HCT116 (cell line): ENCODE measurements around the gene CDH9. TPM values are rescaled to one million over a fixed set of nuclear protein-coding genes. Genes with fewer than 3 reads are reported as not detected.

ENCODE experiments used
- ATAC-seq: fragments of 200-7000 bp; cut with Tn5 transposase; 2 replicates; pipeline ENCODE4 v1.9.1; 2020; ENCODE audit warnings: mild to moderate bottlenecking, moderate library complexity
- BruUV-seq: library from RNA; stranded (reverse); fragments of 400-500 nt; replicated peaks from 2 replicates; lab custom pipeline; 2021; lab: Mats Ljungman, UMichigan
- CTCF ChIA-PET: fragments of 300-600 bp; sonication (Branson Sonifier 250); formaldehyde crosslinking; loops from one replicate; lab custom pipeline; 2021; ENCODE audit warnings: antibody characterized with exemption; lab: Charles Lee
- POLR2A ChIA-PET: fragments of 300-600, 350-600 bp; sonication (Branson Sonifier 250); formaldehyde crosslinking; loops from one replicate; lab custom pipeline; 2021; ENCODE audit warnings: antibody characterized with exemption; lab: Charles Lee
- RAD21 ChIA-PET, 2 experiments: fragments of 300-600 bp; sonication (Branson Sonifier 250); formaldehyde crosslinking; loops; one replicate each; lab custom pipeline; 2023; ENCODE audit warnings: low total read pairs in 2 of 2; ENCODE audit not compliant: uncharacterized antibody in 2 of 2, unreplicated experiment in 2 of 2, low non-redundant PET in 1 of 2; lab: Charles Lee
- DNase-seq: peaks from one replicate; pipeline ENCODE4 v3.0.0-alpha.2; 2010; ENCODE audit warnings: low read depth, low spot score
- H2AFZ ChIP-seq: fragments of 200-600 bp; shearing (Covaris generic), sonication (generic); 2 replicates; pipeline ENCODE4 v1.6.1; 2017; ENCODE audit warnings: low read depth, mixed run types, mixed read lengths, antibody characterized with exemption, low read length; ENCODE audit not compliant: poor library complexity, severe bottlenecking
- H3K27ac ChIP-seq: 2 replicates; pipeline ENCODE4 v1.5.1; 2012; ENCODE audit warnings: low read depth, low read length
- H3K27me3 ChIP-seq: fragments of 200-600 bp; sonication (generic); 2 replicates; pipeline ENCODE4 v1.6.1; 2016; ENCODE audit warnings: mixed run types, low read length, mixed read lengths; ENCODE audit not compliant: insufficient read depth
- H3K36me3 ChIP-seq, 2 experiments: fragments of 200-500 bp in 1 of 2; fragments of 200-600 bp in 1 of 2; sonication (Bioruptor generic) in 1 of 2; sonication (generic) in 1 of 2; 2 replicates each; pipeline versions ENCODE4 v1.5.1 to v1.6.1; 2014 to 2016; ENCODE audit warnings: low read length in 2 of 2, inconsistent platforms in 1 of 2, mixed read lengths in 1 of 2, mixed run types in 1 of 2; ENCODE audit not compliant: insufficient read depth in 2 of 2, control insufficient read depth in 1 of 2
- H3K4me1 ChIP-seq, 2 experiments: fragments of 200-600 bp in 1 of 2; sonication (generic) in 1 of 2; 2 replicates each; pipeline versions ENCODE4 v1.5.1 to v1.6.1; 2012 to 2017; ENCODE audit warnings: low read length in 2 of 2, inconsistent platforms in 1 of 2, mild to moderate bottlenecking in 1 of 2, mixed read lengths in 1 of 2, mixed run types in 1 of 2, moderate library complexity in 1 of 2; ENCODE audit not compliant: insufficient read depth in 2 of 2, control insufficient read depth in 1 of 2
- H3K4me2 ChIP-seq: fragments of 200-600 bp; sonication (generic); 2 replicates; pipeline ENCODE4 v1.6.1; 2017; ENCODE audit warnings: mixed run types, low read length, mixed read lengths
- H3K4me3 ChIP-seq, 2 experiments: fragments of 200-600 bp in 1 of 2; sonication (generic) in 1 of 2; replicated peaks in 1 of 2; 2 replicates each; pipeline ENCODE4 v1.5.1; 2011 to 2016; ENCODE audit warnings: low read length in 2 of 2, control low read depth in 1 of 2, low read depth in 1 of 2, mild to moderate bottlenecking in 1 of 2, mixed read lengths in 1 of 2, mixed run types in 1 of 2
- H3K79me2 ChIP-seq: fragments of 200-600 bp; sonication (generic); 2 replicates; pipeline ENCODE4 v1.6.1; 2017; ENCODE audit warnings: mild to moderate bottlenecking, mixed run types, low read length, moderate library complexity, mixed read lengths; ENCODE audit not compliant: insufficient read depth
- H3K9ac ChIP-seq: fragments of 200-600 bp; sonication (generic); 2 replicates; pipeline ENCODE4 v1.6.1; 2016; ENCODE audit warnings: low read length, mixed read lengths
- H3K9me2 ChIP-seq: fragments of 200-600 bp; sonication (generic), shearing (Covaris generic); 2 replicates; pipeline ENCODE4 v1.6.1; 2017; ENCODE audit warnings: mixed run types, mild to moderate bottlenecking, moderate library complexity; ENCODE audit not compliant: insufficient read depth
- H3K9me3 ChIP-seq, 2 experiments: fragments of 200-500 bp in 1 of 2; fragments of 200-600 bp in 1 of 2; sonication (Bioruptor generic) in 1 of 2; sonication (generic) in 1 of 2; 2 replicates each; pipeline ENCODE4 v1.6.1; 2014 to 2017; ENCODE audit warnings: low read length in 2 of 2, mixed read lengths in 2 of 2, inconsistent platforms in 1 of 2, low read depth in 1 of 2, mild to moderate bottlenecking in 1 of 2, mixed run types in 1 of 2, moderate library complexity in 1 of 2; ENCODE audit not compliant: control insufficient read depth in 1 of 2, insufficient read depth in 1 of 2
- H4K20me1 ChIP-seq: fragments of 200-600 bp; sonication (generic), shearing (Covaris generic); 2 replicates; pipeline ENCODE4 v1.6.1; 2017; ENCODE audit warnings: mixed run types, mild to moderate bottlenecking, moderate library complexity; ENCODE audit not compliant: insufficient read depth
- ATF3 ChIP-seq: IDR thresholded peaks from 2 replicates; pipeline ENCODE4 v1.6.1; 2012
- CBX3 ChIP-seq: IDR thresholded peaks from 2 replicates; pipeline ENCODE4 v1.6.1; 2012; ENCODE audit warnings: low read depth
- CTCF ChIP-seq, 3 experiments: fragments of 200-600 bp in 1 of 3; sonication (generic) in 1 of 3; IDR thresholded peaks in 2 of 3; conservative IDR thresholded peaks in 1 of 3; 2 replicates each; pipeline ENCODE4 v1.5.1; 2012 to 2017; ENCODE audit warnings: low read depth in 2 of 3, low read length in 2 of 3, antibody characterized with exemption in 1 of 3, borderline replicate concordance in 1 of 3, control low read depth in 1 of 3, mild to moderate bottlenecking in 1 of 3, mixed read lengths in 1 of 3, mixed run types in 1 of 3, moderate library complexity in 1 of 3; ENCODE audit not compliant: insufficient read depth in 1 of 3
- EGR1 ChIP-seq: IDR thresholded peaks from 2 replicates; pipeline ENCODE4 v1.6.1; 2012; ENCODE audit warnings: low read depth
- ELF1 ChIP-seq: IDR thresholded peaks from 2 replicates; pipeline ENCODE4 v1.6.1; 2012; ENCODE audit warnings: low read depth, borderline replicate concordance
- EZH2 ChIP-seq: fragments of 200-600 bp; sonication (generic); IDR thresholded peaks from 2 replicates; pipeline ENCODE4 v1.6.1; 2017; ENCODE audit warnings: antibody characterized with exemption, mixed run types
- EZH2phosphoT487 ChIP-seq: fragments of 200-600 bp; IDR thresholded peaks from 2 replicates; pipeline ENCODE4 v1.6.1; 2018; ENCODE audit warnings: antibody characterized with exemption, borderline replicate concordance
- JUND ChIP-seq: IDR thresholded peaks from 2 replicates; pipeline ENCODE4 v1.6.1; 2012
- POLR2AphosphoS5 ChIP-seq: IDR thresholded peaks from 2 replicates; pipeline ENCODE4 v1.6.1; 2011; ENCODE audit warnings: mild to moderate bottlenecking, low read depth, low read length, moderate library complexity
- SIN3A ChIP-seq: IDR thresholded peaks from 2 replicates; pipeline ENCODE4 v1.6.1; 2012; ENCODE audit warnings: low read depth
- SP1 ChIP-seq: IDR thresholded peaks from 2 replicates; pipeline ENCODE4 v1.6.1; 2012; ENCODE audit warnings: low read depth
- TCF7L2 ChIP-seq: IDR thresholded peaks from 2 replicates; pipeline ENCODE4 v1.7.0; 2011; ENCODE audit warnings: borderline replicate concordance, inconsistent platforms; ENCODE audit not compliant: insufficient read depth, insufficient read length; ENCODE audit errors: extremely low read depth
- ZBTB33 ChIP-seq: IDR thresholded peaks from 2 replicates; pipeline ENCODE4 v1.6.1; 2011; ENCODE audit warnings: mild to moderate bottlenecking, low read length, moderate library complexity; ENCODE audit not compliant: insufficient replicate concordance; ENCODE audit errors: extremely low read depth
- ZFX ChIP-seq: fragments of 450-650 bp; IDR thresholded peaks from 2 replicates; pipeline ENCODE4 v1.6.1; 2017
- ZNF274 ChIP-seq: fragments of 200-500 bp; sonication (Bioruptor generic); IDR thresholded peaks from 2 replicates; pipeline ENCODE4 v1.6.1; 2014; ENCODE audit warnings: mild to moderate bottlenecking, low read depth, low read length, inconsistent platforms
- intact Hi-C: fragments of 100-400 bp; cut with micrococcal nuclease; formaldehyde crosslinking; loops from 2 replicates; pipeline ENCODE4 v1.10.0; 2022
- total RNA-seq: library from RNA; stranded (reverse); gene quantifications from one replicate; pipeline ENCODE4 v1.2.1, GENCODE V29; 2021; ENCODE audit not compliant: unreplicated experiment

CDH9 gene
- total RNA-seq, 1 experiment from 2014 or later: not detected

GRCh38 chr5:27083449-27084415 is 45.3 kb upstream of the CDH9 start:
- RAD21 ChIA-PET: no interaction called here
- intact Hi-C loops: no loop called here
- ATAC-seq: no peak
- CTCF ChIA-PET: no interaction called here
- no peak overlapping the region for H3K4me3 ChIP-seq
- H3K79me2 ChIP-seq: no peaks in the 10 kb centered on the region
- H3K9me2 ChIP-seq: no peaks in the 10 kb centered on the region
- H3K9ac ChIP-seq: no peak overlapping the region
- no peaks in the 10 kb centered on the region for H3K4me1 ChIP-seq
- peaks cover 6 to 7% of the 10 kb centered on the region in 2 experiments; a peak in 2 of 4 replicates for H3K9me3 ChIP-seq
- H3K36me3 ChIP-seq: no peaks in the 10 kb centered on the region
- no peak for DNase-seq
- no TSS peak for BruUV-seq
- no peak overlapping the region for H3K27ac ChIP-seq
- POLR2A ChIA-PET: no interaction called here
- no peak overlapping the region for H2AFZ ChIP-seq
- H3K4me2 ChIP-seq: no peak overlapping the region
- no peaks in the 10 kb centered on the region for H3K27me3 ChIP-seq
- no peaks in the 10 kb centered on the region for H4K20me1 ChIP-seq
- TF ChIP-seq EZH2: no peak

GRCh38 chr5:27080147-27080546 is 41.8 kb upstream of the CDH9 start:
- H2AFZ ChIP-seq: no peak overlapping the region
- ChIA-PET CTCF (no interaction called here), POLR2A (no interaction called here), RAD21 (no interaction called here)
- H3K79me2 ChIP-seq: no peaks in the 10 kb centered on the region
- H3K27ac ChIP-seq: no peak overlapping the region
- no peak overlapping the region for H3K4me2 ChIP-seq
- no peaks in the 10 kb centered on the region for H4K20me1 ChIP-seq
- no peaks in the 10 kb centered on the region for H3K4me1 ChIP-seq
- H3K4me3 ChIP-seq: no peak overlapping the region
- intact Hi-C loops: no loop called here
- H3K27me3 ChIP-seq: no peaks in the 10 kb centered on the region
- DNase-seq (no peak), ATAC-seq (no peak)
- H3K9me2 ChIP-seq: no peaks in the 10 kb centered on the region
- no peaks in the 10 kb centered on the region for H3K36me3 ChIP-seq
- no TSS peak for BruUV-seq
- no peak overlapping the region for H3K9ac ChIP-seq
- H3K9me3 ChIP-seq: peaks cover 6 to 11% of the 10 kb centered on the region in 2 experiments; a peak in 2 of 4 replicates
- TF ChIP-seq CTCF (IDR thresholded peaks at IDR 0.05 in 2 of 3, conservative IDR thresholded peaks at IDR 0.05 in 1 of 3; ENCODE audit: borderline replicate concordance in 1 of 3, insufficient read depth in 1 of 3, low read depth in 2 of 3, low read length in 2 of 3): no peak
- no peak for TF ChIP-seq ATF3
- no peak for TF ChIP-seq EZH2
- no peak for TF ChIP-seq TCF7L2
- no peak for TF ChIP-seq ZBTB33
- no peak for TF ChIP-seq CBX3
- no peak for TF ChIP-seq JUND
- TF ChIP-seq EZH2phosphoT487: no peak
- TF ChIP-seq ZNF274: no peak
- no peak for TF ChIP-seq EGR1
- TF ChIP-seq SP1: no peak
- TF ChIP-seq ZFX: no peak
- no peak for TF ChIP-seq POLR2AphosphoS5
- no peak for TF ChIP-seq ELF1
- TF ChIP-seq SIN3A: no peak
